GM21737 (cell line): ENCODE measurements around the gene B4GALT2.

Experiments used
- ATAC-seq: cut with Tn5 transposase; IDR thresholded peaks from one replicate; pipeline ENCODE4 v1.9.1; 2021; ENCODE audit warnings: mild to moderate bottlenecking, moderate library complexity; ENCODE audit not compliant: unreplicated experiment

The B4GALT2 gene

GRCh38 chr1:43946236-43947060 is 32.6 kb upstream of the B4GALT2 start, which contains the start of gene IPO13:
Gene IPO13, plus strand, starts transcription at chr1:43946950. Its CDS starts 651 bp downstream, at chr1:43947601.
- ATAC-seq = peak; percentile 85

- ATAC-seq = peak; percentile 18
Measured at GRCh38 chr1:43947061-43947873, 31.7 kb upstream of the B4GALT2 start.

GRCh38 chr1:43947874-43948437 is 31.1 kb upstream of the B4GALT2 start:
- no peak for ATAC-seq

- no peak for ATAC-seq
Measured at GRCh38 chr1:43949678-43950077, 29.3 kb upstream of the B4GALT2 start.

- ATAC-seq = no peak
Measured at GRCh38 chr1:43951021-43951985, 27.7 kb upstream of the B4GALT2 start.

- no peak for ATAC-seq
Measured at GRCh38 chr1:43952731-43953346, 26.2 kb upstream of the B4GALT2 start.

- no peak for ATAC-seq
Measured at GRCh38 chr1:43953361-43953760, 25.6 kb upstream of the B4GALT2 start.

- ATAC-seq = no peak
Measured at GRCh38 chr1:43954036-43954435, 25.0 kb upstream of the B4GALT2 start.

GRCh38 chr1:43956234-43956633 is 22.8 kb upstream of the B4GALT2 start:
- no peak for ATAC-seq

GRCh38 chr1:43957407-43958040 is 21.5 kb upstream of the B4GALT2 start:
- no peak for ATAC-seq

- ATAC-seq = no peak
Measured at GRCh38 chr1:43958351-43959255, 20.4 kb upstream of the B4GALT2 start.

- ATAC-seq = no peak
Measured at GRCh38 chr1:43960798-43961197, 18.2 kb upstream of the B4GALT2 start.

- ATAC-seq = no peak
Measured at GRCh38 chr1:43961692-43962091, 17.3 kb upstream of the B4GALT2 start.

- ATAC-seq = no peak
Measured at GRCh38 chr1:43962324-43962723, 16.7 kb upstream of the B4GALT2 start.

GRCh38 chr1:43963006-43963405 is 16.0 kb upstream of the B4GALT2 start:
- ATAC-seq = no peak

- no peak for ATAC-seq
Measured at GRCh38 chr1:43963890-43964289, 15.1 kb upstream of the B4GALT2 start.

GRCh38 chr1:43965316-43965715 is 13.7 kb upstream of the B4GALT2 start:
- ATAC-seq = no peak

- no peak for ATAC-seq
Measured at GRCh38 chr1:43968348-43968948, 10.6 kb upstream of the B4GALT2 start.
